DOHH2 (cell line): ENCODE measurements around the gene C9orf153.
"Not testable (repeated sequence)": the region's sequence is repeated elsewhere in the genome, so short reads cannot be mapped to it uniquely, and the experiment has no call there.

Experiments
- CTCF ChIP-seq: fragments of 200-600 bp; sonication (generic); IDR thresholded peaks from one replicate; pipeline ENCODE4 v1.5.1; 2014; ENCODE audit warnings: antibody characterized with exemption, mild to moderate bottlenecking, low read depth, low read length; ENCODE audit not compliant: poor library complexity, severe bottlenecking
- EZH2phosphoT487 ChIP-seq: fragments of 200-600 bp; sonication (generic); IDR thresholded peaks from 2 replicates; pipeline ENCODE4 v1.6.1; 2017; ENCODE audit warnings: borderline replicate concordance, mild to moderate bottlenecking, antibody characterized with exemption, low read length, moderate library complexity, mixed read lengths

GRCh38 chr9:86290341-86290740 is 30.9 kb upstream of the C9orf153 start:
- TF ChIP-seq CTCF, EZH2phosphoT487: not testable (repeated sequence)
